CD4-positive, alpha-beta T cell treated with Interleukin-12 subunit alpha and Interleukin-12 subunit beta, for 1 hour (primary cell): Measurements from ENCODE around the gene BLM.

Experiments
- DNase-seq: peaks from one replicate; pipeline ENCODE4 v3.0.0-alpha.2; 2020

Gene BLM

GRCh38 chr15:90691982-90692773, 25.0 kb upstream of the BLM start:
- DNase-seq: no peak

GRCh38 chr15:90694987-90695386, 22.2 kb upstream of the BLM start:
- DNase-seq: no peak

- no peak for DNase-seq
Observed at GRCh38 chr15:90697175-90697574, 20.0 kb upstream of the BLM start.

- DNase-seq: no peak
Observed at GRCh38 chr15:90698629-90699028, 18.5 kb upstream of the BLM start.

GRCh38 chr15:90701048-90701447, 16.1 kb upstream of the BLM start:
- no peak for DNase-seq

GRCh38 chr15:90701880-90702630, 15.1 kb upstream of the BLM start:
- DNase-seq: no peak

- no peak for DNase-seq
Observed at GRCh38 chr15:90703455-90703854, 13.7 kb upstream of the BLM start.

GRCh38 chr15:90705212-90705611, 11.9 kb upstream of the BLM start:
- no peak for DNase-seq

GRCh38 chr15:90706394-90707327, 10.5 kb upstream of the BLM start:
- no peak for DNase-seq

GRCh38 chr15:90707489-90707888, 9.7 kb upstream of the BLM start:
- DNase-seq: no peak

- no peak for DNase-seq
Observed at GRCh38 chr15:90708516-90708915, 8.6 kb upstream of the BLM start.

GRCh38 chr15:90709278-90709677, 7.9 kb upstream of the BLM start:
- no peak for DNase-seq

GRCh38 chr15:90710436-90711027, 6.6 kb upstream of the BLM start:
- no peak for DNase-seq

- DNase-seq: no peak
Observed at GRCh38 chr15:90711418-90711824, 5.7 kb upstream of the BLM start.

GRCh38 chr15:90711842-90712241, 5.3 kb upstream of the BLM start:
- no peak for DNase-seq

- no peak for DNase-seq
Observed at GRCh38 chr15:90713081-90713480, 4.1 kb upstream of the BLM start.

- DNase-seq: no peak
Observed at GRCh38 chr15:90716317-90716975, 700 bp upstream of the BLM start.

GRCh38 chr15:90718232-90718631, 1.1 kb downstream of the BLM start:
- DNase-seq: no peak

GRCh38 chr15:90720131-90720530, 3.0 kb downstream of the BLM start:
- DNase-seq: no peak

GRCh38 chr15:90729261-90729660, 12.1 kb downstream of the BLM start:
- DNase-seq: no peak

- DNase-seq: no peak
Observed at GRCh38 chr15:90730290-90730689, 13.1 kb downstream of the BLM start.

- DNase-seq: no peak
Observed at GRCh38 chr15:90735923-90736322, 18.8 kb downstream of the BLM start.
